ENCODE data around the gene RAB1B.
"Not testable (repeated sequence)": the region's sequence is repeated elsewhere in the genome, so short reads cannot be mapped to it uniquely, and the experiment has no call there.

The RAB1B gene

GRCh38 chr11:66310803-66311440 is 42.5 kb downstream of the RAB1B start:
- not testable (repeated sequence) for DNase-seq

- DNase-seq: no peak
These were observed 43.1 kb downstream of the RAB1B start for GRCh38 chr11:66311470-66311964.

- DNase-seq: peak; percentile 88
These were observed 43.6 kb downstream of the RAB1B start for GRCh38 chr11:66311965-66312548.

- peak; percentile 86 for DNase-seq
These were observed 44.3 kb downstream of the RAB1B start for GRCh38 chr11:66312549-66313320.

- DNase-seq: no peak
These were observed 45.1 kb downstream of the RAB1B start for GRCh38 chr11:66313321-66314185.

GRCh38 chr11:66314186-66314501 is 45.7 kb downstream of the RAB1B start:
- no peak for DNase-seq

- no peak for DNase-seq
These were observed 46.4 kb downstream of the RAB1B start for GRCh38 chr11:66314561-66315497.

- DNase-seq: no peak
These were observed 47.1 kb downstream of the RAB1B start for GRCh38 chr11:66315498-66315885.

GRCh38 chr11:66315921-66316811 is 47.7 kb downstream of the RAB1B start:
- DNase-seq: no peak

- no peak for DNase-seq
These were observed 48.4 kb downstream of the RAB1B start, which contains the start of gene CD248 for GRCh38 chr11:66316849-66317251. CD248 (minus strand) TSS chr11:66317044; CDS start chr11:66317027, 17 bp downstream.

GRCh38 chr11:66317322-66317722 is 48.9 kb downstream of the RAB1B start:
- no peak for DNase-seq

- no peak for DNase-seq
These were observed 49.5 kb downstream of the RAB1B start for GRCh38 chr11:66317723-66318599.

- no peak for DNase-seq
These were observed 50.1 kb downstream of the RAB1B start for GRCh38 chr11:66318600-66318970.

GRCh38 chr11:66320289-66320688 is 51.9 kb downstream of the RAB1B start:
- DNase-seq: not testable (repeated sequence)

- not testable (repeated sequence) for DNase-seq
These were observed 52.3 kb downstream of the RAB1B start for GRCh38 chr11:66320748-66321147.

GRCh38 chr11:66321606-66322005 is 53.2 kb downstream of the RAB1B start:
- no peak for DNase-seq

- no peak for DNase-seq
These were observed 54.4 kb downstream of the RAB1B start for GRCh38 chr11:66322732-66323427.

GRCh38 chr11:66323684-66324083 is 55.2 kb downstream of the RAB1B start:
- DNase-seq: no peak

GRCh38 chr11:66324664-66325063 is 56.2 kb downstream of the RAB1B start:
- DNase-seq: no peak

All from DMS79 treated with DMSO at 0.1 percent for 48 hours (cell line).